Erythroblast (primary cell): ENCODE data around the gene DYNC2H1.

Experiments used
- GATA1 ChIP-seq: IDR thresholded peaks from 2 replicates; pipeline ENCODE4 v1.6.1; 2011; ENCODE audit warnings: low read depth, mild to moderate bottlenecking, control low read depth, low read length, moderate library complexity
- POLR2A ChIP-seq: IDR thresholded peaks from 2 replicates; pipeline ENCODE4 v1.6.1; 2011; ENCODE audit warnings: mild to moderate bottlenecking, low read length

GRCh38 chr11:103370076-103370475 lies 260.9 kb downstream of the DYNC2H1 start:
- TF ChIP-seq POLR2A (no peak), GATA1 (no peak)
